HG02678 (cell line): Measurements from ENCODE around the gene TYK2.
"Not testable (repeated sequence)": the region's sequence is repeated elsewhere in the genome, so short reads cannot be mapped to it uniquely, and the experiment has no call there.

ENCODE experiments used
- ATAC-seq: cut with Tn5 transposase; IDR thresholded peaks from one replicate; pipeline ENCODE4 v1.9.1; 2021; ENCODE audit warnings: mild to moderate bottlenecking, moderate library complexity; ENCODE audit not compliant: unreplicated experiment

The TYK2 gene

GRCh38 chr19:10378124-10378523 lies 2.2 kb downstream of the TYK2 start:
- no peak for ATAC-seq

DNA sequence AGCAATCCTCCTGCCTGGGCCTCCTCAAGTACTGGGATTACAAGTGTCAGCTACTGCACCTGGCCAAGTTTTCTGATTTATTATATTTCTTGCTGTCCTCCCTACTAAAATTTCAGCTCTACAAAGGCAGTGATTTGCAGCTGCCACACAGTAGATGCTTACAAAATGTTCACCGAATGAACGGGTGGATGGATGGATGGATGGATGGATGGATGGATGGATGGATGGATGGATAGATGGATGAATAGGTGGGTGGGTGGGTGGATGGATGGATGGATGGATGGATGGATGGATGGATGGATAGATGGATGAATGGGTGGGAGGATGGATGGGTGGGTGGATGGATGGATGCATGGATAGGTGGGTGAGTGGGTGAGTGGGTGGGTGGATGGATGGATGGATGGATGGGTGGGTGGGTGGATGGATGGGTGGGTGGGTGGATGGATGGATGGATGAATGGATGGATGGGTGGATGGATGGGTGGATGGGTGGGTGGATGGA lies 3.2 kb downstream of the TYK2 start:
- ATAC-seq: not testable (repeated sequence)

DNA sequence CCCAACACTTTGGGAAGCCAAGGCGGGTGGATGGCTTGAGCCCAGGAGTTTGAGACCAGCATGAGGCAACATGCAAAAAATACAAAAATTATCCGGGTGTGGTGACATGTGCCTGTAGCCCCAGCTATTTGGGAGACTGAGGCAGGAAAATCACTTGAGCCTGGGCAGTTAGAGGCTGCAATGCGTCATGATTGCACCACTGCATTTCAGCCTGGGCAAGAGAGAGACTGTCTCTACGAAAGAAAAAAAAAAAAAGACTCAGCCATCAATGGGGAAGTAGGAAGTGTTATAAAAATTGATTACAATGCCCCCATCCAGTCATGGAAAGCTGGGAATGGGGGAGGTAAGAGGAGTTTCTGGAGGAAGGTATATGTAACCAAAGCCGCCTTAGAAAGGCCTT lies 5.4 kb downstream of the TYK2 start:
- ATAC-seq: no peak

DNA sequence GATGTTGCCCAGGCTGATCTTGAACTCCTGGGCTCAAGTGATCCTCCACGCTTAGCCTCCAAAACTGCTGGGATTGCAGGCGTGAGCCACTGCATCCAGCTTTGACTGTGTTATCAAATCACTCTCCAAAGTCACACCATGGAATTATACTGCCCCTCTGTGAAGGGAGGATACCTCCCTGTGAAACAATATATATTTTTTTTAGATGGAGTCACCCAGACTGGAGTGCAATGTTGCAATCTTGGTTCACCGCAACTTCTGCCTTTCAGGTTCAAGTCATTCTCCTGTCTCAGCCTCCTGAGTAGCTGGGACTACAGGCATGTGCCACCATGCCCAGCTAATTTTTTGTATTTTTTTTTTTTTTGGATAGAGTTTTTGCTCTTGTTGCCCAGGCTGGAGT lies 7.7 kb downstream of the TYK2 start:
- no peak for ATAC-seq

GRCh38 chr19:10368101-10368803 lies 12.1 kb downstream of the TYK2 start:
- ATAC-seq: no peak

DNA sequence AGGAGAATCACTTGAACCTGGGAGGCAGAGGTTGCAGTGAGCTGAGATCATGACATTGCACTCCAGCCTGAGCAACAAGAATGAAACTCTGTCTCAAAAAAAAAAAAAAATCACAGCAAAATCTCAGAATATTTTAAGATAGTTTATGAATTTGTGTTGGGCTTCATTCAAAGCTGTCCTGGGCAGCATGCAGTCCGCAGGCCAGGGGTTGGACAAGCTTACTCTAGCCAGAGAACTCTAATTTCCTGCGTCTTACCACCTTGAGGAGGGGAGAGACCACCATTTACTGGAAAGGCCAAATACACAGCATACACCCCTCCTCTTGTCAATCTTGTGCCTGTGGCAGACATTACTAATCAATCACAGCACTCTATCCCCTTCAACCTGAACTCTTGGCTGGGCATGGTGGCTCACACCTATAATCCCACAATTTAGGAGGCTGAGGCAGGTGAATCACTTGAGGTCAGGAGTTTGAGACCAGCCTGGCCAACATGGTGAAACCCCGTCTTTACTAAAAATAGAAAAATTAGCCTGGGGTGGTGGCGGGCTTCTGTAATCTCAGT lies 13.3 kb downstream of the TYK2 start:
- ATAC-seq: not testable (repeated sequence)

GRCh38 chr19:10365518-10365917 lies 14.9 kb downstream of the TYK2 start:
- no peak for ATAC-seq

DNA sequence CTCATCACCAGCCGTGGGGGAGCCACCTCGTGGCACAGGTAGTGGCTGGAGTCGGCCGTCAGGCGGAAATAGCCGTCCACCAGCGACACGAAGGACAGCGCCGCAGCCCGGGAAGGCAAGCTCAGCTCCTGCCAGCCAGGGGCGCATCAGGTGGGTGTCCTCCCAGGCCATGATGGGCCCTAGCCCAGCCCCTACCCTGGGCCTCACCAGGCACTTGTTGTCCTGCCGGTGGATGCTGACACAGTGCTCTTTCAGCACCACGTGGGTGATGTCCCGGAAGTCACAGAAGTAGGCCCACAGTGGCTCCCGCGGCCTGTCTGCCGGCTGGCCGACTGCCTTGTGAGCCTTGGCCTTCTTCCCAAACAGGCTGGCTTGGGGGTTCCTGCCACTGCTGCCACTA lies 15.7 kb downstream of the TYK2 start:
- no peak for ATAC-seq

DNA sequence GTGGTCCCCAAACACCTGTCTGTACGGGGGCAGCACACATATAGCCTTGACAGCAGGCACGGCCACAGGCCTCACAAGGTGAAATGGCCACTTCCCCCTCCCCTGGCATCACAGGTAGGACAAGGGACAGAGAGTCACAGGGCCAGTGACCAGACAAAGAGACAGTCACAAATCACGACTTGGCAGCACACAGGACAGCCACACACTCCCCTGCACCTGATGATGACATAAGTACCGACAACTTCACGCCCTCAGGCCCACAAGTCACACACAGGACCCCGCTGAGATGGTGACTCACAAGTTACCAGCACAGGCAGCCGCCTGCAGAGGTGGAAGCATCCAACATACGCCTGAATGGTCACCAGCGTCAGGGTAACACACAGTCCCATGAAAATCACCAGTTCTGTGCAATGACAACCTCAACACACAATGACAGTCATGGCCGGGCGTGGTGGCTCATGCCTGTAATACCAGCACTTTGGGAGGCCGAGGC lies 16.5 kb downstream of the TYK2 start:
- ATAC-seq: no peak

- no peak for ATAC-seq
Measured at GRCh38 chr19:10362259-10362658, 18.1 kb downstream of the TYK2 start.

DNA sequence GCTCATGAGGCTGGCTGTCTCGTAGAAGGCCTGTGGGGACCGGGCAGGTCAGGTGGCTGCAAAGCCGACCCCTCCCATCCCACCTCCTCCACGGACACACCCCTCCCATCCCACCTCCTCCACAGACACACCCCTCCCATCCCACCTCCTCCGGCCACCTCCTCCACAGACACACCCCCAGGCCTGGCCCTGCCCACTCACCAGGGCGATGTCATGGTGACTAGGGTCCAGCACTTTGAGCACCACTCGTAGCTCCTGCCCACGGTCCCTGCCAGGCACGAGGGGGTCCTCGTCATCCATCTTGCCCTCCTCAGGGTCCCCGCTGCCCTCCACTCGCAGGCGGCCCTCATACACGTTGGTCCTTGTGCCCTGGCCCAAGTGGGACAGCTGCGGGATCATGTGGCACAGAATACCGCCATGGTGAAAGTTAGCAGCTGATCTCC lies 18.8 kb downstream of the TYK2 start:
- no peak for ATAC-seq

DNA sequence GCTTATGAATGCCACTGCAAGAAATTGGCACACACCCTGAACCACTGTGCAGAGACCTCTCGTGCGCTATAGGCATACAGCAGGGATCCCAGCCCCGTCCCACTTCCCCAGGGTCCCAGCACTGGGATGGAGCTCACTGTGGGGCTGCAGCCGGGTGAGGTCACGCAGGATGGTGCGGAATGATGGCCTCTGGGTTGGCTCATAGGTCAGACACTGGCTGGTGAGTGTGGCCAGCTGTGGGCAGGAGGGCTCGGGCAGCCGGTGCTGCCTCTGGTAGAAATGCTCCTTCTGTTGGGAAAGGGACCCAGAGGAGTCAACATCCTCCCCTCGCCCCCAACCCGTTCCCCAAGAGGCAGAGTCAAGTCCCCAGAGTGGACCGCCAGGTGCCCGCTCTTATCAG lies 23.9 kb downstream of the TYK2 start:
- ATAC-seq: no peak

- ATAC-seq: no peak
Measured at GRCh38 chr19:10353793-10354391, 26.5 kb downstream of the TYK2 start.

- no peak for ATAC-seq
Measured at GRCh38 chr19:10352764-10353671, 27.4 kb downstream of the TYK2 start.

GRCh38 chr19:10346509-10346908 lies 33.9 kb downstream of the TYK2 start:
- ATAC-seq: no peak

DNA sequence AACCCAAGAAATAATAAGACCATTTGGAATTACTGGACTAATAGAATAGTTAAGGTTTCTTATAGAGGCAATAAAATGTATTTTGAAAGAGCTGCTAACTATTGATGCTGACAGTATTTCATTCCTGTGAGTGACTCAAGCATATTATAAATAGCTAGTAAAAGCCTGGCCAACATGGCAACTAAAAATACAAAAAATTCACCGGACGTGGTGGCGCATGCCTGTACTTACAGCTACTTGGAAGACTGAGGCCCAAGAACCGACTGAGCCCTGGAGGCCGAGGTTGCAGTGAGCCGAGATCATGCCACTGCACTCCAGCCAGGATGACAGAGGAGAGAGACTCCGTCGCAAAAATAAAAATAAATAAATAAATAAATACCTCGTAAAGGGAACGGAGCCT lies 35.6 kb downstream of the TYK2 start:
- no peak for ATAC-seq

DNA sequence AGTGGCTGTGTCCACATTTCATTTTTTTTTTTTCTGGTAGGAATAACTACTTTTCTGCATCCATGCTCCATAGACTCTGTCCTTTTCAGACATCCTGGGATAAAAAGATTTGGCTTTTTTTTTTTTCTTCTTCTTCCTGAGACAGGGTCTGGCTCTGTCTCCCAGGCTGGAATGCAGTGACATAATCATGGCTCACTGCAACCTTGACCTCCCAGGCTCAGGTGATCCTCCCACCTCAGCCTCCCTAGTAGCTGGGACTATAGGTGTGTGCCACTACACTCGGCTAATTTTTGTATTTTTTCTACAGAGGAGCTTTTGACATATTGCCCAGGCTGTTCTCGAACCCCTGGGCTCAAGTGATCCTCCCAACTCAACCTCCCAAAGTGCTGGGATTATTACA lies 36.9 kb downstream of the TYK2 start:
- ATAC-seq: no peak

DNA sequence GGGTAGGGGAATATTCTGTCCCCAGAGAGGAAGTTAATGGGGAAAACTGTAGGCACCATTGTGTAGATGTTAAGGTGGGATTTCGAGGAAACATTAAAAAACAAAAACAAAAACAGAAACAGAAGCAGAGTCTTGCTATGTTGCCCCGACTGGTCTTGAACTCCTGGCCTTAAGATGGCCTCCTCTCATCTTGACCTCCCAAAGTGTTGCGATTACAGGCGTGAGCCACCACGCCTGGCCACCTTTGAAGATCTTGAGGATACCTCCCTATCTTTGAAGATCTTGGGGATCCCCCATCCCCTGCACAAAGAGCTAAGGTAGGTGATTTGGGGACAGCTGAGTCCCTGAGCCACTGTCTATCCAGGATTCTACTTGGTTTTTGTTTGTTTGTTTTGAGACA lies 40.4 kb downstream of the TYK2 start:
- no peak for ATAC-seq

DNA sequence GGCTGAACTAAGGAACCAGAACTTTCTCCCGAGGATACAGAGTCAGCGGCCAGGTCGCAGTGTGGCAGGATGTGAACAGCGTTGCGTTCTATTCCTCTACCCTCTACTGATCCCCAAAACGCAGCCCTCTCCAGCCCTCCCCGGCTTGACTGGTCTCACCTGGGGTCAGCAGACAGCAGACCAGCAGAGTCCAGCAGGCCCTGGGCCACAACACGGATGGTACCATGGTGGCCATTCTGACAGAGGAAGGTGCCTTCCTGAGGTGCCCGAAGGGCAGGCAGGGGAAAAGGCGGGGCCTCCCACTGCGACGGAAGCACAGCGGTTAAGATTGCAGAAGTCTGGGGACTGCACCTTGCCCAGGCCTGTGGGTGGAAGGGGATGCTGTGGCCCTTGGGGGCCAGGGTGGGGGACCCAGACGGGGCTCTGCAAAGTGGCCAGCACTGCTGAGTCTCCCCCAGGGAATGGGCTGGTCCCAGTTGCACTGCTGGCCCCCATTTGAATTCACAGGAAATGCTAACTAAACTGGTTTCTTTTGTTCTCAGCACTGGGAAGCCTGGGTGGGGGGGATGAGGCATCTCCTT lies 40.9 kb downstream of the TYK2 start, which contains the start of gene ICAM3:
Gene ICAM3 (minus strand): TSS at position 245 of the 581 bp plus-strand sequence. CDS start 10 bp downstream, at position 235.
- peak; percentile 85 for ATAC-seq

- ATAC-seq: no peak
Measured at GRCh38 chr19:10338940-10339339, 41.4 kb downstream of the TYK2 start.

GRCh38 chr19:10336725-10337124 lies 43.6 kb downstream of the TYK2 start:
- ATAC-seq: not testable (repeated sequence)
